ENCODE measurements around the gene HES7. TPM values are rescaled to one million over a fixed set of nuclear protein-coding genes. Genes with fewer than 3 reads are reported as not detected.

HES7 gene
- total RNA-seq, 1 donor from 2014 or later = 0.55 TPM

- intact Hi-C loops (cut with micrococcal nuclease) = loop anchor here (1.0 to 10.0 kb wide), 5 partner anchors 13 to 441 kb away; partner anchors contain the start of genes CHD3, KDM6B, TP53 and WRAP53
Measured at GRCh38 chr17:8125154-8125946, 1.4 kb upstream of the HES7 start.

GRCh38 chr17:8124350-8125153 lies 646 bp upstream of the HES7 start:
- intact Hi-C loops (cut with micrococcal nuclease) = loop anchor here (1.0 to 10.0 kb wide), 7 partner anchors 14 to 440 kb away; partner anchors contain the start of genes CHD3, CTC1, KDM6B and PFAS

GRCh38 chr17:8122924-8123694 lies 797 bp downstream of the HES7 start:
- intact Hi-C loops (cut with micrococcal nuclease) = loop anchor here (5.0 to 10.0 kb wide), 5 partner anchors 61 to 438 kb away; partner anchors contain the start of genes CHD3, CTC1, KDM6B and PFAS

GRCh38 chr17:8122422-8122923 lies 1.4 kb downstream of the HES7 start:
- intact Hi-C loops (cut with micrococcal nuclease) = loop anchor here (5.0 to 10.0 kb wide), 5 partner anchors 60 to 438 kb away; partner anchors contain the start of genes CHD3, CTC1, KDM6B and PFAS

DNA sequence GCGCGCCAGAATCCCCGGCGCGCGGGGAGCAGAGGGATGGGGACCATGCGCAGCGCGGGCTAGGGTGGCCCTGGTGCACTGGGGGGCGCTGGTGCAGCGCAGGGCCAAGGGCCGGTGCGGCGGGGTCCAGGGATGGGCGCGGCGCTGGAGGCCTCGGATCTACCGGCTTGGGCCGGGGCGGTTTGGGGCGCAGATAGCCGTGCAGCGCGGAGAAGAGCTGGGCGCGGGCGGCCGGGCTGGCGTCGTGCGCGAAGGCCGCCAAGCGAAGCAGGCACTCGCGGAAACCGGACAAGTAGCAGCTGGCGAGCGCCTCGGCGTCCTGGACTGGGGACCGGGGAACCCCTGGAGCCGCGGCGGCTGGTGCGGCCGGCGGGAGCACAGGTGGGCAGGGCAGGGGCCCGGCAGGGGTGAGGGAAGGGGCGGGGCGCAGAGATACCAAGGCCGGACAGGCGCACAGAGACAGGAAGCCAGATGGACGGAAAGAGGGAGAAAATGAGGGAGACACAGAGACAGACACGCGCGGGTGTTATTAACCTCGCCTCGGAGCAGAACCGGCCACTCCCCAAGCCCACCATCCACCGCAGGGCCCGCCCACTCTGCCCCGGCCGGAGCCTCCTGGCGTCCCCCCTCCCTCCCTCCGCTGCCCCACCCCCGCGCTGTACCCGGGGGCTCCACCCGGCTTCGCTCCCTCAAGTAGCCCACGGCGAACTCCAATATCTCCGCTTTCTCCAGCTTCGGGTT lies 2.1 kb downstream of the HES7 start:
- intact Hi-C loops (cut with micrococcal nuclease) = loop anchor here (5.0 to 10.0 kb wide), 5 partner anchors 60 to 437 kb away; partner anchors contain the start of genes CHD3, CTC1, KDM6B and PFAS

- intact Hi-C loops (cut with micrococcal nuclease) = loop anchor here (5.0 to 10.0 kb wide), 5 partner anchors 59 to 437 kb away; partner anchors contain the start of genes CHD3, CTC1, KDM6B and PFAS
Measured at GRCh38 chr17:8121407-8121680, 2.6 kb downstream of the HES7 start.

GRCh38 chr17:8120520-8121406 lies 3.1 kb downstream of the HES7 start:
- intact Hi-C loops (cut with micrococcal nuclease) = loop anchor here (1.0 to 10.0 kb wide), 9 partner anchors 19 to 436 kb away; partner anchors contain the start of genes CHD3, CTC1, KDM6B and PFAS

DNA sequence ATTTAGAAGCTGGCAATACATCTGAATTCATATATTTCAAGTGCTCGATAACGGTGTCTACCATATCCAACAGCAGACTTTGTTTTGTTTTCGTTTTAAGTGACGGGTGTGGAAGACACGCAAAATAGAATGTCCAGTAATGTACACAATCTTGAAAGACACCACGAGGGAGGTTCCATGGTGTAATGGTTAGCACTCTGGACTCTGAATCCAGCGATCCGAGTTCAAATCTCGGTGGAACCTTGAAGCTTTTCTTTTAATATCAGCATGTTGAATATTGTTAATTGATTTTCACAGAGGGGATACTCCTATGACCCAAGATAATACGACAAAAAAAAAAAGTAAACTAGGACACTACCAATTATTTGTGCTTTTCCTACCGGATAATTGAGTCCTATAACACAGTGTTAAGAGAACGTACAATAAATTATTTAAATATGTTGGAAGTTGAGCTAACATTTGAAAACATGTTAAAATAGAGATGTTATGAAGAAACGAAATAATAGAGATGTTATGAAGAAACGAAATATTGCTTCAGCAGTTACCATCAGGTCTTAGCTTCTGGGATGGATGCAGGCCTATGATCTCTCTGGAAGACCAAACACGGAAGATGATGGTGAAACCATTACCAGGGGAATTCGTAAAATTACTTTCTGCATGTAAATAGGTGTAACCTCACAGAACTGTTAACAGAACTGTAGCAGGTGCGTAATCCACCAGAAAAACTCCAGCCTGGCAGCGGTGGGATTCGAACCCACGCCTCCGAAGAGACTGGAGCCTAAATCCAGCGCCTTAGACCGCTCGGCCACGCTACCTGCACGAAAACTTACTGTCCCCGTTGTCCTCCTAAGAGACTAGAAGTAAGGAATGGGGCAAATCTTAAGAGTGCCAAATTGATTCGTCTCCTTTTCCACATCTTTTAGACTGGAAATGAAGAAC lies 4.1 kb downstream of the HES7 start:
- intact Hi-C loops (cut with micrococcal nuclease) = loop anchor here (1.0 to 10.0 kb wide), 11 partner anchors 19 to 435 kb away; partner anchors contain the start of genes CHD3, CTC1, KDM6B and PFAS

GRCh38 chr17:8118769-8119580 lies 4.9 kb downstream of the HES7 start:
- intact Hi-C loops (cut with micrococcal nuclease) = loop anchor here (1.0 kb wide), 2 partner anchors 37 to 103 kb away; no protein-coding TSS in a partner anchor

GRCh38 chr17:8117980-8118768 lies 5.7 kb downstream of the HES7 start, which contains the start of gene ALOXE3:
Gene ALOXE3 (minus strand): TSS chr17:8118514. CDS start chr17:8117990, 524 bp downstream.
- intact Hi-C loops (cut with micrococcal nuclease) = no loop called here

GRCh38 chr17:8117367-8117979 lies 6.4 kb downstream of the HES7 start:
- intact Hi-C loops (cut with micrococcal nuclease) = no loop called here

GRCh38 chr17:8116776-8117175 lies 7.1 kb downstream of the HES7 start:
- intact Hi-C loops (cut with micrococcal nuclease) = no loop called here

DNA sequence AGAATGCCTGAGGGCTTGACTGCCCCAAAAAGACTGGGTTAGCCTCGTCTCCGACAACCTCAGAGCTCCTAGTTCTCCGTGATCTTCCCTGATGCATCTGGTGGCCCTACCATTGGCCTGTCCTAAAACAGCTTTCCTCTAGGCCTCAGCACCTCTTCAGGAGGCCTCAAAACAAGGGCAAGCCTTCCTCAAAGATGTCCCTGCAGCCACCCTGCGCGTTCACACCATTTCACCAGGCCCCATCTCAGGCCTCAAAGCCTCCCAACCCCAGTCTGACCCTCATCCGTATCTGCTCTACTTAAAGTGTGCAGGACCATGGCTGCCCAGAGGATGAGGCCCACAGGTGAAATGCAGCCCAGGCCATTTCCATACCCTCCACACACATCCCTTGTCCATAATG lies 13.0 kb downstream of the HES7 start:
- intact Hi-C loops (cut with micrococcal nuclease) = loop anchor here (2.0 kb wide), 2 partner anchors 16 to 32 kb away; no protein-coding TSS in a partner anchor

DNA sequence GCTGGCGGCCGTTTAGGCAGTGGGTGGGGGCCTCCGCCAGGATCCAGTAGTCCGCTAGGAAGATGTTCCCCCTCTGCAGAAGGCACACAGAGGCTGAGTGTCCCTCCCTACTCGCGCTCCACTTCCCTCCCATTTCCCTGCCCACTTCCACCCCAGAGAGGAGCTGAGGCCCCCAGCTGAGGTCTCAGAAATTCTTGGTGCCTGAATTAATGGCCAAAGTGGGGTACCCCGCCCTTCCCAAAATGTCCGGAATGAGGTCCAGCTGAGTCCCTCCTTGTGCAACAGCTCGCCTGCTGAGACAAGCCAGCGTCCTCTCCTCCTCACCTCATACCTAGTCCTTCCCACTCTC lies 13.5 kb downstream of the HES7 start:
- intact Hi-C loops (cut with micrococcal nuclease) = loop anchor here (2.0 kb wide), 2 partner anchors 16 to 32 kb away; no protein-coding TSS in a partner anchor

DNA sequence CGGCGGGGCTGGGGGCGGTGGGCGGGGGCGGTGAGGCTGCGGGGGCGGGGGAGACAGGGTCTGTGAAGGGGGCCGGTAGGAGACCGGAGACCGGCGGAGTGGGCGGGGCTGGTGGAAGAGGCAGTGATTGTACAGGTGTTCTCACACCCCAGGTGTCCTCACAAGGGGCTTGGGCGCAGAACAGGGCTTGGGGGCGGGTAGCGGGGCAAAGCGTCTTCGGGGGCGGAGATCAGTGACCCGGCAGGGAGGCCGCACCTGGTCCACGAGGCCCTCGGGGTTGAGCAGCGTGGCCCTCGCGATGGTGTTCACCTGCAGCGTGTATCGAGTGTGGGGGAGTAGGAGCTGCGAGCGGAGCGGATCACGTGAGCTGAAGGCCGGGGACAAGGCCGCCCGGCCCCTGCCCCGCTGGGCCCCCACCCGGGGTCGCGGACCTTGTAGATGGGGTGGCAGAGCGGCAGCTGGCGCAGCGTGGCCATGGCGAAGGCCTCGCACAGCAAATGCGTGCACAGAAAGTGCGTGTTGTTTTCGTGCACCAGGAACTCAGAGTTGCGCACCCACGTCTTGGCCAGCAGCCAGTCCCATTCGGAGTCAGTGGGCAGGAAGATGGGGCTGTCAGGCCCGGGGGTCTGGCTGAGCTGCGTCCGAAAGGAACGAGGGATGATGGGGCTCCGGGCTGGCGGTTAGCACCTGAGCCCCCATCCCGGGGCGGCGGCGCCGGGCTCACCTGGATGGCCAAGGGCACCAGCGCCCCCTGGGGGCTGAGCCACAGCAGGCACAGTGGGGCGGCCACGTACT lies 14.0 kb downstream of the HES7 start:
- intact Hi-C loops (cut with micrococcal nuclease) = loop anchor here (2.0 kb wide), 2 partner anchors 15 to 31 kb away; no protein-coding TSS in a partner anchor
